H1 (cell line): ENCODE measurements around the gene PHLDA2. TPM values are rescaled to one million over a fixed set of nuclear protein-coding genes. Genes with fewer than 3 reads are reported as not detected.

Experiments
- CREB1 ChIP-seq: IDR thresholded peaks from 2 replicates; pipeline ENCODE4 v1.6.1; 2012; ENCODE audit warnings: inconsistent platforms
- GABPA ChIP-seq: IDR thresholded peaks from 2 replicates; pipeline ENCODE4 v1.6.1; 2011; ENCODE audit warnings: mild to moderate bottlenecking, low read length, moderate library complexity, borderline replicate concordance; ENCODE audit not compliant: insufficient read depth
- KDM1A ChIP-seq: fragments of 200-600, 300-600 bp; sonication (generic); IDR thresholded peaks from 2 replicates; pipeline ENCODE4 v1.7.1; 2016; ENCODE audit warnings: mild to moderate bottlenecking, low read length, borderline replicate concordance
- RAD21 ChIP-seq, 2 experiments: IDR thresholded peaks in 1 of 2; conservative IDR thresholded peaks in 1 of 2; 2 replicates each; pipeline ENCODE4 v1.6.1; 2011; ENCODE audit warnings: low read depth in 2 of 2, low read length in 2 of 2, improper control_type of control experiment in 1 of 2, inconsistent platforms in 1 of 2, mild to moderate bottlenecking in 1 of 2, moderate library complexity in 1 of 2
- SIRT6 ChIP-seq: IDR thresholded peaks from one replicate; pipeline ENCODE4 v1.7.1; 2012; ENCODE audit warnings: low read length, inconsistent platforms
- SP4 ChIP-seq: IDR thresholded peaks from 2 replicates; pipeline ENCODE4 v1.6.1; 2012; ENCODE audit warnings: low read length, inconsistent platforms
- SRF ChIP-seq: IDR thresholded peaks from 2 replicates; pipeline ENCODE4 v1.6.1; 2011; ENCODE audit warnings: mild to moderate bottlenecking, low read depth, low read length, moderate library complexity
- polyA plus RNA-seq, 7 experiments: library from polyadenylated mRNA; depleted of rRNA in 3 of 7; stranded (reverse) in 5 of 7; unstranded in 2 of 7; fragments of >200 nt in 5 of 7; fragments of 200-250 nt in 2 of 7; gene quantifications; 1 replicate in 5 of 7; 2 replicates in 1 of 7; 4 replicates in 1 of 7; pipeline versions ENCODE4 v1.2.1 to v1.2.3, GENCODE V29; 2011 to 2013; ENCODE audit warnings: missing spikeins in 2 of 7, mixed read lengths in 2 of 7
- total RNA-seq: library from RNA; stranded (reverse); fragmentation: NEBNext Ultra II Directional; extraction: Animal tissue kit (Norgen Biotek cat#: 25700); gene quantifications from 2 replicates; pipeline ENCODE4 v1.2.1, GENCODE V29; 2021

PHLDA2 gene
- total and polyA plus RNA-seq, 2 of the 8 experiments (the other 6 are each of a cell fraction or from before 2014, with no cell fraction given), result 5.2 to 7.6 TPM

GRCh38 chr11:2924821-2925675, 4.2 kb downstream of the PHLDA2 start (continued):
- TF ChIP-seq RAD21 (IDR thresholded peaks at IDR 0.05 in 1 of 2, conservative IDR thresholded peaks at IDR 0.05 in 1 of 2; ENCODE audit: low read depth in 2 of 2, low read length in 2 of 2) (no peak), SP4 (no peak), CREB1 (no peak), SRF (no peak), GABPA (no peak), KDM1A (no peak), SIRT6 (no peak)
